Keratinocyte (primary cell): ENCODE measurements around the gene RNF148. TPM values are rescaled to one million over a fixed set of nuclear protein-coding genes. Genes with fewer than 3 reads are reported as not detected.

ENCODE experiments used
- DNase-seq: peaks from one replicate; pipeline ENCODE4 v3.0.0-alpha.2; 2011; ENCODE audit warnings: low read depth, missing footprints, low spot score
- FAIRE-seq: peaks from 2 replicates; lab custom pipeline; 2011; peaks lifted over from hg19 to GRCh38; lab: Jason Lieb, UNC
- H2AFZ ChIP-seq: 2 replicates; pipeline ENCODE4 v1.6.0; 2012; ENCODE audit warnings: low read length, control low read depth, inconsistent platforms; ENCODE audit not compliant: control insufficient read depth
- H3K27ac ChIP-seq: 2 replicates; pipeline ENCODE4 v1.5.1; 2011; ENCODE audit warnings: low read length; ENCODE audit not compliant: control insufficient read depth, insufficient read depth
- H3K27me3 ChIP-seq: 3 replicates; pipeline ENCODE4 v1.6.0; 2011; ENCODE audit warnings: low read length; ENCODE audit not compliant: control insufficient read depth, insufficient read depth; ENCODE audit errors: extremely low read depth
- H3K36me3 ChIP-seq, 2 experiments: 2 replicates in 1 of 2; 3 replicates in 1 of 2; pipeline ENCODE4 v1.5.1; 2011; ENCODE audit warnings: low read length in 2 of 2, mild to moderate bottlenecking in 1 of 2; ENCODE audit not compliant: control insufficient read depth in 2 of 2, insufficient read depth in 2 of 2; ENCODE audit errors: extremely low read depth in 1 of 2
- H3K4me1 ChIP-seq: 3 replicates; pipeline ENCODE4 v1.5.1; 2011; ENCODE audit warnings: low read length; ENCODE audit not compliant: control insufficient read depth, insufficient read depth; ENCODE audit errors: extremely low read depth
- H3K4me2 ChIP-seq: 3 replicates; pipeline ENCODE4 v1.6.0; 2011; ENCODE audit warnings: low read depth, low read length; ENCODE audit not compliant: control insufficient read depth, insufficient read depth; ENCODE audit errors: extremely low read depth
- H3K4me3 ChIP-seq, 3 experiments: fragments of 200-600 bp in 1 of 3; sonication (generic) in 1 of 3; 2 replicates in 2 of 3; 3 replicates in 1 of 3; pipeline ENCODE4 v1.5.1; 2011 to 2016; ENCODE audit warnings: low read length in 3 of 3, mild to moderate bottlenecking in 3 of 3, control low read depth in 2 of 3, inconsistent platforms in 1 of 3, low read depth in 1 of 3, mixed read lengths in 1 of 3, mixed run types in 1 of 3, moderate library complexity in 1 of 3; ENCODE audit not compliant: control insufficient read depth in 2 of 3, insufficient read depth in 2 of 3; ENCODE audit errors: extremely low read depth in 1 of 3
- H3K79me2 ChIP-seq: 2 replicates; pipeline ENCODE4 v1.6.0; 2012; ENCODE audit warnings: low read length; ENCODE audit not compliant: control insufficient read depth, insufficient read depth
- H3K9ac ChIP-seq: 3 replicates; pipeline ENCODE4 v1.6.0; 2011; ENCODE audit warnings: low read length; ENCODE audit not compliant: control insufficient read depth, insufficient read depth; ENCODE audit errors: extremely low read depth
- H3K9me1 ChIP-seq: 3 replicates; pipeline ENCODE4 v1.6.0; 2011; ENCODE audit warnings: low read length; ENCODE audit not compliant: control insufficient read depth, insufficient read depth; ENCODE audit errors: extremely low read depth
- H3K9me3 ChIP-seq: 2 replicates; pipeline ENCODE4 v1.5.1; 2012; ENCODE audit warnings: low read depth, low read length; ENCODE audit not compliant: control insufficient read depth
- H4K20me1 ChIP-seq: 3 replicates; pipeline ENCODE4 v1.6.0; 2011; ENCODE audit warnings: low read length; ENCODE audit not compliant: control insufficient read depth, insufficient read depth; ENCODE audit errors: extremely low read depth
- CTCF ChIP-seq, 3 experiments: IDR thresholded peaks in 1 of 3; conservative IDR thresholded peaks in 1 of 3; optimal IDR thresholded peaks in 1 of 3; 2 replicates in 2 of 3; 3 replicates in 1 of 3; pipeline versions ENCODE3 to v1.5.1; 2011; ENCODE audit warnings: low read length in 3 of 3, mild to moderate bottlenecking in 3 of 3, moderate library complexity in 2 of 3, control low read depth in 1 of 3, inconsistent platforms in 1 of 3; ENCODE audit not compliant: insufficient read depth in 2 of 3; ENCODE audit errors: extremely low read depth in 1 of 3
- EZH2 ChIP-seq: IDR thresholded peaks from one replicate; pipeline ENCODE4 v1.6.1; 2012; ENCODE audit warnings: inconsistent platforms, mild to moderate bottlenecking, low read length, moderate library complexity
- dilution Hi-C: fragments of 300-500 bp; cut with MboI; formaldehyde crosslinking; loops from one replicate; pipeline ENCODE4 v1.7.0; 2020; ENCODE audit warnings: low sequenced_read_pairs; ENCODE audit not compliant: extremely low pct_ligation_motif_present
- polyA plus RNA-seq, 5 experiments: library from polyadenylated mRNA; depleted of rRNA in 3 of 5; stranded (reverse) in 3 of 5; stranded (forward) in 1 of 5; unstranded in 1 of 5; fragments of >200 nt; gene quantifications; 1 replicate in 1 of 5; 2 replicates in 3 of 5; 3 replicates in 1 of 5; pipeline versions ENCODE4 v1.2.1 to v1.2.3, GENCODE V29; 2011 to 2012; ENCODE audit warnings: missing spikeins in 2 of 5, low read depth in 1 of 5, low replicate concordance in 1 of 5

The RNF148 gene
- polyA plus RNA-seq, 1 donor (not counting 4 experiments of a cell fraction or from before 2014, with no cell fraction given) = not detected

DNA sequence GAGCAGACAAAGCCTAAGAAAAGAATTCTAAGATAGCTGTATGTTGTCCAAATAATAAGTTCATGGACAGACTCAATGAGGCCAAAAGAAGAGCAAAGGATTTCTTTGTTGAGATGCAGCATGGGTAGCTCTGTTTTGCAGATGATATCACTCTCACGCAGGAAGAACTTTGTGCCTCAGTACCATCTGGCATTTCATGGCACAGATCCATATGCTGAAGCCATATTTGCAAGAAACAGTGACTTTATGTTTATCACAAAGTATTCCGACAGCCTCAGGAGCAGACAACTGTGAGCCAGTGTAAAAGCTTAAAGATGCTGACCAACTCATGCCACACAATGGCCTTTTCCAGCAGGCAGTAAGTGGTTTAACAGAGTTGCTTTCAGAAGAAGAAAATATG is 45.5 kb upstream of the RNF148 start:
- dilution Hi-C loops = no loop called here
- FAIRE-seq = no peak
- Histone ChIP-seq H3K79me2 (no peaks in the 10 kb centered on the region), H2AFZ (no peak overlapping the region), H3K4me3 (no peak overlapping the region), H3K27ac (no peak overlapping the region), H4K20me1 (no peaks in the 10 kb centered on the region), H3K4me1 (peaks cover 3% of the 10 kb centered on the region), H3K27me3 (no peaks in the 10 kb centered on the region), H3K4me2 (no peak overlapping the region), H3K36me3 (no peaks in the 10 kb centered on the region), H3K9ac (no peak overlapping the region), H3K9me1 (no peaks in the 10 kb centered on the region), H3K9me3 (no peaks in the 10 kb centered on the region)
- no peak for DNase-seq
- TF ChIP-seq CTCF (optimal IDR thresholded peaks at IDR 0.05 in 1 of 3, IDR thresholded peaks at IDR 0.05 in 1 of 3, conservative IDR thresholded peaks at IDR 0.05 in 1 of 3; ENCODE audit: extremely low read depth in 1 of 3, insufficient read depth in 2 of 3, low read length in 3 of 3) (no peak), EZH2 (no peak)

GRCh38 chr7:122746948-122747347 is 44.2 kb upstream of the RNF148 start:
- dilution Hi-C loops = no loop called here

More at GRCh38 chr7:122746948-122747347, 44.2 kb upstream of the RNF148 start:
- H3K4me3 ChIP-seq = no peak overlapping the region
- no peaks in the 10 kb centered on the region for H3K27me3 ChIP-seq
- H3K27ac ChIP-seq = no peak overlapping the region
- no peaks in the 10 kb centered on the region for H3K79me2 ChIP-seq
- no peak for FAIRE-seq
- TF ChIP-seq EZH2 (no peak), CTCF (optimal IDR thresholded peaks at IDR 0.05 in 1 of 3, IDR thresholded peaks at IDR 0.05 in 1 of 3, conservative IDR thresholded peaks at IDR 0.05 in 1 of 3; ENCODE audit: extremely low read depth in 1 of 3, insufficient read depth in 2 of 3, low read length in 3 of 3) (no peak)
- no peaks in the 10 kb centered on the region for H3K9me1 ChIP-seq
- DNase-seq = no peak
- H3K9ac ChIP-seq = no peak overlapping the region
- H3K9me3 ChIP-seq = no peaks in the 10 kb centered on the region
- no peaks in the 10 kb centered on the region for H3K36me3 ChIP-seq
- no peaks in the 10 kb centered on the region for H4K20me1 ChIP-seq
- peaks cover 4% of the 10 kb centered on the region for H3K4me1 ChIP-seq
- H3K4me2 ChIP-seq = no peak overlapping the region
- H2AFZ ChIP-seq = no peak overlapping the region
